H54 (cell line): ENCODE measurements around the gene PDE8A.
"Not testable (repeated sequence)": the region's sequence is repeated elsewhere in the genome, so short reads cannot be mapped to it uniquely, and the experiment has no call there.

Experiments
- DNase-seq: peaks from one replicate; pipeline ENCODE4 v3.0.0; 2011; ENCODE audit warnings: low spot score, mixed read lengths; ENCODE audit not compliant: insufficient read length
- FAIRE-seq: peaks from 3 replicates; lab custom pipeline; 2011; peaks lifted over from hg19 to GRCh38; lab: Jason Lieb, UNC
- POLR2A ChIP-seq: IDR thresholded peaks from 2 replicates; pipeline ENCODE4 v1.6.1; 2011; ENCODE audit warnings: low read depth, mild to moderate bottlenecking, low read length

Gene PDE8A

GRCh38 chr15:85179700-85180099 lies 198.0 kb downstream of the PDE8A start:
- no peak for DNase-seq
- no peak for FAIRE-seq
- TF ChIP-seq POLR2A, result no peak

GRCh38 chr15:85185350-85185749 lies 203.7 kb downstream of the PDE8A start:
- FAIRE-seq, DNase-seq: not testable (repeated sequence)

GRCh38 chr15:85188171-85188577 lies 206.5 kb downstream of the PDE8A start:
- FAIRE-seq, result not testable (repeated sequence)

More at GRCh38 chr15:85188171-85188577, 206.5 kb downstream of the PDE8A start:
- DNase-seq, result not testable (repeated sequence)
